GM12892 (cell line): Measurements from ENCODE around the gene TMEM106C.

Experiments used
- POLR2A ChIP-seq: IDR thresholded peaks from 2 replicates; pipeline ENCODE4 v1.6.1; 2011; ENCODE audit warnings: low read depth, low read length, control low read depth
- POLR2AphosphoS5 ChIP-seq: IDR thresholded peaks from 2 replicates; pipeline ENCODE4 v1.6.1; 2011; ENCODE audit warnings: low read depth, low read length, control low read depth

- TF ChIP-seq POLR2AphosphoS5 (no peak), POLR2A (no peak)
Measured at GRCh38 chr12:47989666-47990065, 26.3 kb downstream of the TMEM106C start.
